ENCODE measurements around the gene ZNF816. TPM values are rescaled to one million over a fixed set of nuclear protein-coding genes. Genes with fewer than 3 reads are reported as not detected.
"Not testable (repeated sequence)": the region's sequence is repeated elsewhere in the genome, so short reads cannot be mapped to it uniquely, and the experiment has no call there.

ZNF816 gene
- total RNA-seq, 2 donors from 2014 or later, result 6.5 to 13.7 TPM

DNA sequence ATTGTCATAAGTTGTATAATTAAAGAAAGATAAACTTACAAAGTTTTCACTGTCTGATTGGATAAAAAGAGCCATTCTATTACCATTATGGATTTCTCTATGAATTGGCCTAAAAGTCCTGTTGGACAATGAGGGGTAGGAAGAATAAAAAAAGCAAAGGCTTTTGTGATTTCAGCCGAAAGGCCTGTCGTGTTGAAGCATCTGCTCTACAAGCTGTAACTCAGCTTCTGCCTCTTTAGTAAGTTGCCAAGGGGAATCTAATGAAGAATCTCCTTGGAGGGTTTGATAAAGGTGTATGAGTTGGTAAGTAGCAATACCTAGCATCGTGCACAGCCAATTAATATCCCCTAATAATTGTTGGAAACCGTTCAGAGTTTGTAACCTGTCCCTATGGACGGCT lies 25.8 kb upstream of the ZNF816 start:
- H3K27me3 ChIP-seq (replicated peaks; ENCODE audit: insufficient read depth), result no peaks in the 10 kb centered on the region
- ATAC-seq (ENCODE audit: insufficient number of reproducible peaks, low FRiP score, low read depth), result no peak
- no peak overlapping the region for H3K27ac ChIP-seq
- H3K4me1 ChIP-seq (ENCODE audit: control insufficient read depth in 1 of 2, low read depth in 2 of 2), result peaks cover 7 to 19% of the 10 kb centered on the region in 2 donors
- H3K36me3 ChIP-seq, result peaks cover 27% of the 10 kb centered on the region
- H3K4me3 ChIP-seq, result no peak overlapping the region
- H3K9me3 ChIP-seq, result no peaks in the 10 kb centered on the region
- no peak for DNase-seq (ENCODE audit: low spot score)
- TF ChIP-seq, protein P1, sequence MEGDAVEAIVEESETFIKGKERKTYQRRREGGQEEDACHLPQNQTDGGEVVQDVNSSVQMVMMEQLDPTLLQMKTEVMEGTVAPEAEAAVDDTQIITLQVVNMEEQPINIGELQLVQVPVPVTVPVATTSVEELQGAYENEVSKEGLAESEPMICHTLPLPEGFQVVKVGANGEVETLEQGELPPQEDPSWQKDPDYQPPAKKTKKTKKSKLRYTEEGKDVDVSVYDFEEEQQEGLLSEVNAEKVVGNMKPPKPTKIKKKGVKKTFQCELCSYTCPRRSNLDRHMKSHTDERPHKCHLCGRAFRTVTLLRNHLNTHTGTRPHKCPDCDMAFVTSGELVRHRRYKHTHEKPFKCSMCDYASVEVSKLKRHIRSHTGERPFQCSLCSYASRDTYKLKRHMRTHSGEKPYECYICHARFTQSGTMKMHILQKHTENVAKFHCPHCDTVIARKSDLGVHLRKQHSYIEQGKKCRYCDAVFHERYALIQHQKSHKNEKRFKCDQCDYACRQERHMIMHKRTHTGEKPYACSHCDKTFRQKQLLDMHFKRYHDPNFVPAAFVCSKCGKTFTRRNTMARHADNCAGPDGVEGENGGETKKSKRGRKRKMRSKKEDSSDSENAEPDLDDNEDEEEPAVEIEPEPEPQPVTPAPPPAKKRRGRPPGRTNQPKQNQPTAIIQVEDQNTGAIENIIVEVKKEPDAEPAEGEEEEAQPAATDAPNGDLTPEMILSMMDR (IDR thresholded peaks at IDR 0.05), result no peak

GRCh38 chr19:52987221-52987620 lies 24.5 kb upstream of the ZNF816 start:
- DNase-seq (ENCODE audit: low spot score) (no peak), ATAC-seq (ENCODE audit: insufficient number of reproducible peaks, low FRiP score, low read depth) (no peak)
- TF ChIP-seq, protein P1 (IDR thresholded peaks at IDR 0.05), result no peak
- H3K27me3 ChIP-seq (replicated peaks; ENCODE audit: insufficient read depth), result no peaks in the 10 kb centered on the region
- H3K36me3 ChIP-seq, result peaks cover 27% of the 10 kb centered on the region
- no peaks in the 10 kb centered on the region for H3K9me3 ChIP-seq
- H3K4me3 ChIP-seq, result no peak overlapping the region
- peaks cover 5 to 13% of the 10 kb centered on the region in 2 donors for H3K4me1 ChIP-seq (ENCODE audit: control insufficient read depth in 1 of 2, low read depth in 2 of 2)
- no peak overlapping the region for H3K27ac ChIP-seq

DNA sequence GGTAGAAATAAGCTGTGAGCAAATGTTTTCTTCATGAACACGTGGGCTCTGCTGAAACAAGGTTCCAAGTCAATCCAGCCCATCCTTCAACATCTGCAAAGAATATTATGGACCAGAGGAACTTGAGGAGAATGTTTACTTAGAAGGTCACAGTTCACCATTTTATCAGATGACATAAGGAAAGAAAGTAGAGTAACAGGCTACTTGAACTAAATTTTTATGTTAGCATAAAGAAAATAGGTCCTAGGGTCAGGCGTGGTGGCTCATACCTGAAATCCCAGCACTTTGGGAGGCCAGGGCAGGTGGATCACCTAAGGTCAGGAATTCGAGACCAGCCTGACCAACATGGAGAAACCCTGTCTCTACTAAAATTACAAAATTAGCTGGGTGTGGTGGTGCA lies 20.5 kb upstream of the ZNF816 start:
- not testable (repeated sequence) for H3K9me3 ChIP-seq; H3K27ac ChIP-seq; ATAC-seq (ENCODE audit: insufficient number of reproducible peaks, low FRiP score, low read depth); H3K27me3 ChIP-seq (replicated peaks; ENCODE audit: insufficient read depth); DNase-seq (ENCODE audit: low spot score); H3K4me3 ChIP-seq; H3K4me1 ChIP-seq (ENCODE audit: control insufficient read depth in 1 of 2, low read depth in 2 of 2)
- H3K36me3 ChIP-seq, result peaks cover 26% of the 10 kb centered on the region

GRCh38 chr19:52981329-52981728 lies 18.6 kb upstream of the ZNF816 start:
- TF ChIP-seq, protein P1 (IDR thresholded peaks at IDR 0.05), result no peak
- H3K9me3 ChIP-seq, result no peaks in the 10 kb centered on the region
- peaks cover 18% of the 10 kb centered on the region for H3K36me3 ChIP-seq
- H3K27me3 ChIP-seq (replicated peaks; ENCODE audit: insufficient read depth), result no peaks in the 10 kb centered on the region
- no peaks in the 10 kb centered on the region for H3K4me1 ChIP-seq (ENCODE audit: control insufficient read depth in 1 of 2, low read depth in 2 of 2)
- no peak for ATAC-seq (ENCODE audit: insufficient number of reproducible peaks, low FRiP score, low read depth)
- DNase-seq (ENCODE audit: low spot score), result no peak
- no peak overlapping the region for H3K27ac ChIP-seq
- H3K4me3 ChIP-seq, result no peak overlapping the region

GRCh38 chr19:52967772-52968171 lies 5.1 kb upstream of the ZNF816 start:
- DNase-seq (ENCODE audit: low spot score) (no peak), ATAC-seq (ENCODE audit: insufficient number of reproducible peaks, low FRiP score, low read depth) (no peak)
- Histone ChIP-seq H3K9me3 (peaks cover 11% of the 10 kb centered on the region), H3K36me3 (peaks cover 9% of the 10 kb centered on the region), H3K27me3 (replicated peaks; ENCODE audit: insufficient read depth) (no peaks in the 10 kb centered on the region), H3K27ac (no peak overlapping the region), H3K4me3 (no peak overlapping the region), H3K4me1 (ENCODE audit: control insufficient read depth in 1 of 2, low read depth in 2 of 2) (peaks cover 0 to 6% of the 10 kb centered on the region in 2 donors)
- TF ChIP-seq, protein P1 (IDR thresholded peaks at IDR 0.05), result no peak

DNA sequence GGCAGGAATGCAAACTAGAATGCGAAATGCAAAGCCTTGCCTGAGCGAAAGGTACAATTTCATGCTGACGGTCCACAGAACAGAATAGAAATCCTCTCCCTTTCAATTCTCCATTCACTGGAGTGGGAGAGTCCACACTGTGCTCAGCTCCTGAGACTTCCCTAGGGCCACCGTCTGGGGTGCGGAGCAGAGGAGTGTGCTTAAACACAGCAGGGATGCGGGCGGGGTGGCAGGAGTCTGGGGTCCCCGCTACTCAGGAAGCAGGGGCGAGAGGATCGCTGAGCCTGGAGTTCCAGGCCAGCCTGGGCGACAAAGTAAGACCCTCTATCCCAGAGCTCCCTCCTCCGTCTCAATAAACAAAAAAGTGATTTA lies 552 bp upstream of the ZNF816 start:
- Histone ChIP-seq H3K4me3 (peak overlapping the region; percentile 84), H3K27ac (peak overlapping the region; percentile 79 to 86), H3K27me3 (replicated peaks; ENCODE audit: insufficient read depth) (no peaks in the 10 kb centered on the region), H3K9me3 (peaks cover 5% of the 10 kb centered on the region), H3K36me3 (peaks cover 14% of the 10 kb centered on the region), H3K4me1 (ENCODE audit: control insufficient read depth in 1 of 2, low read depth in 2 of 2) (peaks cover 5 to 19% of the 10 kb centered on the region in 2 donors)
- DNase-seq (ENCODE audit: low spot score) (no peak), ATAC-seq (ENCODE audit: insufficient number of reproducible peaks, low FRiP score, low read depth) (peak; percentile 9)
- TF ChIP-seq, protein P1 (IDR thresholded peaks at IDR 0.05), result no peak

Data from thoracic aorta (tissue), 2 donors.